ENCODE data around the gene IFI35. TPM values are rescaled to one million over a fixed set of nuclear protein-coding genes. Genes with fewer than 3 reads are reported as not detected.

IFI35 gene
- total RNA-seq, 4 donors from 2014 or later = 20.7 to 44.1 (median 24.8) TPM

DNA sequence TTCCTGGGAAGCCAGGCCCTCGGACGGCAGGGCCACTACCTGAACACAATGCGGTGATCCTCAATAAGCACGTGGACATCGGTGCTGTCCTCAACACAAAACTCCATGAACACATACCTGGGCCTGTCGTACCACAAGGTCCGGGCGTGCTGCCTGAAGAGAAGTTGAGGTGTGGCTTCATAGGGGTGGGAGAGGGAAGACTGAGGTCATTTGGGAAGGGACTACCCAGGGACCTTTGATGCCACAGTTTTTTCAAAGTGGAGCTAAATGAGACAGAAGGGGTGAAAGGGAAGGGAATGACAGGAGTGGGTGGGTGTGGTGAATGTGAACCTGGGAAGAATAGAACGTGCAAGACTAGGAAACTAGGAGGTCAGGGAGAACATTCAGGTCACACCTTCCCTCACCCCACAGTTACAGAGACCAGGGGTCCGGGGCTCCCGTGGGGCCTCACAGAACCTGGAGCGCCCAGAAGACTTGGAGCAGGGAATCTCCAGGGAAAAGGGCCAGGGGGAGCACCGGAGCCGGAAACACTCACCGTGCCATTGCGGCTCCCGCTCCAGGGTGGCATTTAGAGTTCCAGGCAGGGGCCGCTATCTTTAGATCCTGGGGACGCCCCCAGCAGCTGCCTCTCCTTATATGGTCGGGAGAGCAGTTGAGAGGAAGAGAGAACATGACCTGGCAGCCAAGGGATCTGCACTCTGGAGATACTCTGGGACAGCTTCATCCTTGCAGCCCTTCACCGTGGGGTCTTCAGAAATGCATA, 26.9 kb upstream of the IFI35 start, which contains the start of gene PTGES3L:
TSS of gene PTGES3L (minus strand) at position 570 of the 763 bp plus-strand sequence. CDS start at position 543, 27 bp downstream.
- TF ChIP-seq, protein P1, sequence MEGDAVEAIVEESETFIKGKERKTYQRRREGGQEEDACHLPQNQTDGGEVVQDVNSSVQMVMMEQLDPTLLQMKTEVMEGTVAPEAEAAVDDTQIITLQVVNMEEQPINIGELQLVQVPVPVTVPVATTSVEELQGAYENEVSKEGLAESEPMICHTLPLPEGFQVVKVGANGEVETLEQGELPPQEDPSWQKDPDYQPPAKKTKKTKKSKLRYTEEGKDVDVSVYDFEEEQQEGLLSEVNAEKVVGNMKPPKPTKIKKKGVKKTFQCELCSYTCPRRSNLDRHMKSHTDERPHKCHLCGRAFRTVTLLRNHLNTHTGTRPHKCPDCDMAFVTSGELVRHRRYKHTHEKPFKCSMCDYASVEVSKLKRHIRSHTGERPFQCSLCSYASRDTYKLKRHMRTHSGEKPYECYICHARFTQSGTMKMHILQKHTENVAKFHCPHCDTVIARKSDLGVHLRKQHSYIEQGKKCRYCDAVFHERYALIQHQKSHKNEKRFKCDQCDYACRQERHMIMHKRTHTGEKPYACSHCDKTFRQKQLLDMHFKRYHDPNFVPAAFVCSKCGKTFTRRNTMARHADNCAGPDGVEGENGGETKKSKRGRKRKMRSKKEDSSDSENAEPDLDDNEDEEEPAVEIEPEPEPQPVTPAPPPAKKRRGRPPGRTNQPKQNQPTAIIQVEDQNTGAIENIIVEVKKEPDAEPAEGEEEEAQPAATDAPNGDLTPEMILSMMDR (IDR thresholded peaks at IDR 0.05; ENCODE audit: low read depth) = no peak

DNA sequence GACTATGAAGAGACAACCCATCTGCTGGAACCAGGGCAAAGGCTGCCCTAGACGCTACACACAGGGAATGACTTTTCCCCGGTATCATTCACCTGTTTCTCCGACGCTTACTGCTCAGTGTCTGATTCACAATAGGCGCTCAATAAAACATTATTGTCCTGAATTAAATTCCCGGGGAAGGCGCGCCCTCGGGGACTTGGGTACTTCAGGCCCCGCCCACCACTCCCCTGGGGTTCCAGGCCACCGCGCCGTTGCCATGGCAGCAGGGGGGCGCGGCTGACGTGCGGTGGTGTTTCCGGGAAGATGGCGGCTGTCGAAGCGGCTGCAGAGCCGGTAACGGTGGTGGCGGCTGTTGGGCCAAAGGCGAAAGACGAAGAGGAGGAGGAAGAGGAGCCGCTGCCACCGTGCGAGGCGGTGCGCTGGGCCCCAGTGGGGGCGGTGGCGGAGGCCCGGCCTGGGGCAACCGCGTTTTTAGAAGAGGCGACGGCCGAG, 26.3 kb upstream of the IFI35 start, which contains the start of gene RUNDC1:
TSS of gene RUNDC1 (plus strand) at position 292 of the 492 bp plus-strand sequence. CDS start at position 304, 12 bp downstream.
- TF ChIP-seq, protein P1 (IDR thresholded peaks at IDR 0.05; ENCODE audit: low read depth) = no peak

DNA sequence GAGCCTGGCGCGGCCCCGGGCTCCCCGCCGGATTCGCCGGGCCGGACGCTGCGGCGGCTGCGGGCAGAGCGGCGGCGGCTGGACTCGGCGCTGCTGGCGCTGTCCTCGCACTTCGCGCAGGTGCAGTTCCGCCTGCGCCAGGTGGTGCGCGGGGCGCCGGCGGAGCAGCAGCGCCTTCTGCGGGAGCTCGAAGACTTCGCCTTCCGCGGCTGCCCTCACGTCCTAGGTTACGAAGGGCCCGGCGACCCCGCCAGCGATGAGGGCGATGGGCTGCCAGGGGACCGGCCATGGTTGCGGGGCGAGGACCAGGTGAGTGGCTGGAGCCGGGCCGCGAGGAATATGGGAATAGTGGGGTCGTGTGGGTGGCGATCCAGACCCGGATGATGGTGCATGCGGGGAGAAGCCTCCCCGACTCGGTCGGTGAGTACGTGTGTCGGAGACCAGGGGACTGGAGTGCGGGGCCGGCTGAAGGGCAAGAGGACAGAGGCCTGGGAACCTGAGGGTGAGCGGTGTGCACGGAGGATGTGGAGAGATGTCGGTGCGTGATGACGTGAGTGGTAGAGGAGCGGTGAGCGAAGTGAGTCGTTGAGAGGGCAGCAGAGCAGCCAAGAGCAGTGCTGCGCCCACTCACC, 25.7 kb upstream of the IFI35 start:
- TF ChIP-seq, protein P1 (IDR thresholded peaks at IDR 0.05; ENCODE audit: low read depth) = no peak

DNA sequence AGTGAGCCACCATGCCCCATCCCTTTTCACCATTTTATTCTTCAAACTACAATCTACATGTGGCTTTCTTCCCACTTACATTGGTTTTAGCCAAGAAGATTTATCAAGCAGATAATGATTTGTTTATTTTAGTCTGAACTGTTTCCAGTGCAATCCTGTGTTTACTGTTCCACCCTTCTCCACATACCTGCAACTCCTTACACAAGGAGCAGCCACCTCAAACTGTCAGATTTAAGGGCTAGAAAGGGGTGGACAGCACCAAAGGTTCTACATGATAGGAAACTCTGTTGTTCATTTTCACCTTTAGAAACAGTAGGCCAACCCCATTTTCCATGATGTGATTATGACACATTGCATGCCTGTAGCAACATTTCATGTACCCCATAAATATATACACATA, 24.3 kb upstream of the IFI35 start:
- TF ChIP-seq, protein P1 (IDR thresholded peaks at IDR 0.05; ENCODE audit: low read depth) = no peak

DNA sequence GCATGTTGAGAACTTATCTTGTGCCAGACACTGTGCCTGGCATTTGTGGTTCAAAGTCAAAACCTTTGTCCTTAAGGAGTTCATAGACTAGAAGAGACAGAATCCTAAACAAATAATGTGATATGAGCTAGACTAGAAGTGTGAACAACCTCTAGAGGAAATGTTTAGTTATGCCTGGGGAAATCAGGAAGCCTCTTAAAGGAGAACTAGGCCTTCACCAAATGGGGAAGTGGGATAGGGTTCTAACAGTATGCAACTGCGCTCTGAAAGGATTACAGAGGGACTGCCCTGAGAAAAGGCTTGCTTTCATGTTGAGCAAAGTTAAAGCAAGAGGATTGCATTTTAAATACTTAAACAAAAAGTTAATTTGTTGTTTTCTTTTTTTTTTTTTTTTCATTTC, 21.4 kb upstream of the IFI35 start:
- TF ChIP-seq, protein P1 (IDR thresholded peaks at IDR 0.05; ENCODE audit: low read depth) = no peak

DNA sequence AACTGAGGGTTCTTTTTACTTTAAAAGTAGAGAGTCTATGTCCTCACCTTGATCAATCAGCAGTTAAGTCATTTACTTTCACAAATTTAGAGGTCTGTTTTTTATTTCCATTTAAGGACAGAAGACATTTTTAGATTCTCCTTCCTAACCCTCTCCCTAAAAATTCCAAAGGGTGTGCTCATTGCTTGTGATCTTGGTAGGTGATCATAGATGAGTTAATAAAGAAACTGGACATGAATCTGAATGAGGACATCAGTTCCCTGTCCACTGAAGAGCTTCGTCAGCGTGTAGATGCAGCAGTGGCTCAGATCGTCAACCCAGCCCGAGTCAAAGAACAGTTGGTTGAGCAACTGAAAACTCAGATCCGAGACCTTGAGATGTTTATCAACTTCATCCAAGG, 17.4 kb upstream of the IFI35 start:
- TF ChIP-seq, protein P1 (IDR thresholded peaks at IDR 0.05; ENCODE audit: low read depth) = no peak
